ENCODE data around the gene STX16. TPM values are rescaled to one million over a fixed set of nuclear protein-coding genes. Genes with fewer than 3 reads are reported as not detected.
A peak's percentile ranks its signal among the peaks of the same experiment; 100 is the strongest.

STX16 gene
- polyA plus RNA-seq, 3 donors: 15.6 to 165 (median 27.4) TPM

DNA sequence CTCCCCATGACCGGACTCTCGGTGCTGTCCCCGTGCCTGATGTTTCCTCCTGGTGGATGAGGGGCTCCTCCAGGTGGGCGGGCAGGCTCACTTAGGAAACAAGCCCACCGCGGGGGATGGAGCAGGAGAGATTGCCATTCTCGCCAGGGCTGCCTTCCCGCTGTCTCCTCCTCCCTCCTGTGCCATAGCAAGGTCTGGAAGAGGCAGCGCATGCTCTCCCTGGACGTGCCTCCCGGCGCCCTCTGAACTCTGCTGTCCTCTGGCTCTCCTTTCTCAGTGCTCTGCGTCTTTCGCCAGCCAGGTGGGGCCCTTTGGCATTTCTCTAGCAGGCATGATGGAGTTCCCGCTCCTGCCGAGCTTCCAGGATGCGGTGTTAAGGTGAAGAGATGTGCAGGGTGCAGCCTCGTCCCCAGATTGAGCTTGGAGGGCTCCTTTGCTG lies 24.1 kb downstream of the STX16 start:
- Histone ChIP-seq H3K27ac (ENCODE audit: low read depth in 1 of 2, low read length in 2 of 2) (no peak overlapping the region), H3K36me3 (replicated peaks in 1 of 2; ENCODE audit: control insufficient read depth in 1 of 2, insufficient read depth in 2 of 2, low read length in 2 of 2) (peaks cover 81 to 96% of the 10 kb centered on the region in 2 donors), H3K27me3 (ENCODE audit: control insufficient read depth in 2 of 2, insufficient read depth in 2 of 2, low read length in 2 of 2) (no peaks in the 10 kb centered on the region), H3K9me3 (replicated peaks in 1 of 2; ENCODE audit: control insufficient read depth in 1 of 2, insufficient read depth in 1 of 2, low read length in 2 of 2) (no peaks in the 10 kb centered on the region), H3K4me3 (replicated peaks in 1 of 3; ENCODE audit: low read depth in 2 of 3, low read length in 3 of 3) (no peak overlapping the region), H4K20me1 (ENCODE audit: insufficient read depth, low read length) (peaks cover 35% of the 10 kb centered on the region), H3K4me1 (ENCODE audit: control insufficient read depth in 1 of 2, insufficient read depth in 2 of 2, low read length in 2 of 2) (no peaks in the 10 kb centered on the region), H3K4me2 (replicated peaks; ENCODE audit: extremely low read depth, low read length, poor library complexity, severe bottlenecking) (no peak overlapping the region), H3K9ac (ENCODE audit: insufficient read depth, low read length, poor library complexity, severe bottlenecking) (no peak overlapping the region), H3K79me2 (ENCODE audit: insufficient read depth, low read length) (no peaks in the 10 kb centered on the region), H2AFZ (ENCODE audit: insufficient read depth, low read depth, low read length, poor library complexity, severe bottlenecking) (no peak overlapping the region)
- Mint-ChIP-seq H3K4me1 (no peaks in the 10 kb centered on the region), H3K9me3 (peaks cover 0 to 2% (median 0%) of the 10 kb centered on the region in 7 donors), H3K27me3 (ENCODE audit: low read depth in 3 of 3) (peaks cover 0 to 2% (median 0%) of the 10 kb centered on the region in 3 donors), H3K36me3 (peaks cover 78 to 87% of the 10 kb centered on the region in 2 donors), H3K27ac (peak overlapping the region in 1 of 7 donors; percentile 15), H3K4me3 (no peak overlapping the region)
- intact Hi-C loops (cut with micrococcal nuclease): no loop called here
- TF ChIP-seq, protein P1, sequence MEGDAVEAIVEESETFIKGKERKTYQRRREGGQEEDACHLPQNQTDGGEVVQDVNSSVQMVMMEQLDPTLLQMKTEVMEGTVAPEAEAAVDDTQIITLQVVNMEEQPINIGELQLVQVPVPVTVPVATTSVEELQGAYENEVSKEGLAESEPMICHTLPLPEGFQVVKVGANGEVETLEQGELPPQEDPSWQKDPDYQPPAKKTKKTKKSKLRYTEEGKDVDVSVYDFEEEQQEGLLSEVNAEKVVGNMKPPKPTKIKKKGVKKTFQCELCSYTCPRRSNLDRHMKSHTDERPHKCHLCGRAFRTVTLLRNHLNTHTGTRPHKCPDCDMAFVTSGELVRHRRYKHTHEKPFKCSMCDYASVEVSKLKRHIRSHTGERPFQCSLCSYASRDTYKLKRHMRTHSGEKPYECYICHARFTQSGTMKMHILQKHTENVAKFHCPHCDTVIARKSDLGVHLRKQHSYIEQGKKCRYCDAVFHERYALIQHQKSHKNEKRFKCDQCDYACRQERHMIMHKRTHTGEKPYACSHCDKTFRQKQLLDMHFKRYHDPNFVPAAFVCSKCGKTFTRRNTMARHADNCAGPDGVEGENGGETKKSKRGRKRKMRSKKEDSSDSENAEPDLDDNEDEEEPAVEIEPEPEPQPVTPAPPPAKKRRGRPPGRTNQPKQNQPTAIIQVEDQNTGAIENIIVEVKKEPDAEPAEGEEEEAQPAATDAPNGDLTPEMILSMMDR (IDR thresholded peaks at IDR 0.05): no peak
- DNase-seq: no peak
- 97% methylated on average over 17 of the region's 18 CpGs for WGBS (ENCODE audit: insufficient coverage)

DNA sequence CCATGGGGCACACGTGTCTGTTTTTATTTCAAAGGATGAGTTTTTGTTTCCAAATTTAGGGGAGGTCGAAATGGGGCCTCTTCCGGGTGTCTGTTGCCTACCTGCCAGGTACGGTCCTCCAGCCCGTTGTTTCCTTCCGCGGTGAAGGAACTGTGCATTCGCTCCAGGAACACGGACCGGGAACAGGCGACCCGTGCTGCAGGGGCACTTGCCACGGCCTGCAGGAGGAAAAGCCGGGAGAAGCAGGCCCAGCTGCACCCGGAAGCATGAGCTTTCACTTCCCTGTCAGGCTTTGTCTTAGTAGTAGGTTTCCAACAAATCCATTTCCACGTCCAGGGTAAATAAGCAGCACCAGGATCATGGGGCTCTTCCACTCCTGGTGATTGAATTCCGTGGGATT lies 24.6 kb downstream of the STX16 start:
- Mint-ChIP-seq H3K36me3 (peaks cover 78 to 87% of the 10 kb centered on the region in 2 donors), H3K4me1 (no peaks in the 10 kb centered on the region), H3K4me3 (no peak overlapping the region), H3K27ac (peak overlapping the region in 2 of 7 donors; percentile 1 to 50), H3K9me3 (peaks cover 0 to 2% (median 0%) of the 10 kb centered on the region in 7 donors), H3K27me3 (ENCODE audit: low read depth in 3 of 3) (peaks cover 0 to 2% (median 0%) of the 10 kb centered on the region in 3 donors)
- Histone ChIP-seq H3K79me2 (ENCODE audit: insufficient read depth, low read length) (no peaks in the 10 kb centered on the region), H3K9me3 (replicated peaks in 1 of 2; ENCODE audit: control insufficient read depth in 1 of 2, insufficient read depth in 1 of 2, low read length in 2 of 2) (no peaks in the 10 kb centered on the region), H3K4me2 (replicated peaks; ENCODE audit: extremely low read depth, low read length, poor library complexity, severe bottlenecking) (no peak overlapping the region), H3K4me3 (replicated peaks in 1 of 3; ENCODE audit: low read depth in 2 of 3, low read length in 3 of 3) (no peak overlapping the region), H4K20me1 (ENCODE audit: insufficient read depth, low read length) (peaks cover 30% of the 10 kb centered on the region), H3K36me3 (replicated peaks in 1 of 2; ENCODE audit: control insufficient read depth in 1 of 2, insufficient read depth in 2 of 2, low read length in 2 of 2) (peaks cover 81 to 96% of the 10 kb centered on the region in 2 donors), H3K27ac (ENCODE audit: low read depth in 1 of 2, low read length in 2 of 2) (no peak overlapping the region), H2AFZ (ENCODE audit: insufficient read depth, low read depth, low read length, poor library complexity, severe bottlenecking) (no peak overlapping the region), H3K4me1 (ENCODE audit: control insufficient read depth in 1 of 2, insufficient read depth in 2 of 2, low read length in 2 of 2) (no peaks in the 10 kb centered on the region), H3K27me3 (ENCODE audit: control insufficient read depth in 2 of 2, insufficient read depth in 2 of 2, low read length in 2 of 2) (no peaks in the 10 kb centered on the region), H3K9ac (ENCODE audit: insufficient read depth, low read length, poor library complexity, severe bottlenecking) (no peak overlapping the region)
- TF ChIP-seq, protein P1 (IDR thresholded peaks at IDR 0.05): no peak
- no peak for DNase-seq
- intact Hi-C loops (cut with micrococcal nuclease): no loop called here
- WGBS (ENCODE audit: insufficient coverage): 97% methylated on average over 17 of the region's 17 CpGs

Data from CD14-positive monocyte (primary cell).